K562 (cell line): ENCODE data around the gene PLCG2. TPM values are rescaled to one million over a fixed set of nuclear protein-coding genes. Genes with fewer than 3 reads are reported as not detected.

ENCODE experiments used
- ATAC-seq: fragments of 200-7000 bp; cut with Tn5 transposase; 3 replicates; pipeline ENCODE4 v1.9.1; 2020; ENCODE audit warnings: moderate library complexity
- BruUV-seq: library from RNA; stranded (reverse); fragments of 400-500 nt; replicated peaks from 2 replicates; lab custom pipeline; 2021; lab: Mats Ljungman, UMichigan
- CTCF ChIA-PET: fragments of 300-600 bp; formaldehyde crosslinking; extraction: SDS; loops from one replicate; lab custom pipeline; 2021; ENCODE audit warnings: low intra/inter-chr PET ratio; lab: Yijun Ruan, JAX
- POLR2A ChIA-PET: fragments of 300-600, 350-650 bp; sonication (Branson Sonifier 250); formaldehyde crosslinking; extraction: SDS; loops from one replicate; lab custom pipeline; 2021; ENCODE audit warnings: antibody characterized with exemption, inconsistent platforms; lab: Yijun Ruan, JAX
- DNase-seq, 4 experiments: peaks; one replicate each; pipeline versions ENCODE4 v3.0.0 to v3.0.0-alpha.2; 2011 to 2018; ENCODE audit warnings: low spot score in 3 of 4, mixed read lengths in 3 of 4; ENCODE audit errors: extremely low read depth in 1 of 4
- FAIRE-seq: peaks from 2 replicates; lab custom pipeline; 2011; peaks lifted over from hg19 to GRCh38; lab: Jason Lieb, UNC
- H2AFZ ChIP-seq: 2 replicates; pipeline ENCODE4 v1.6.0; 2011; ENCODE audit warnings: low read depth, low read length, control low read depth, inconsistent platforms
- H3K27ac ChIP-seq: fragments of 200-600 bp; 3 replicates; pipeline ENCODE4 v1.8.0; 2011; ENCODE audit warnings: low read depth, mild to moderate bottlenecking, control low read depth, inconsistent platforms, low read length, moderate library complexity, mixed read lengths; ENCODE audit errors: extremely low read depth
- H3K27me3 ChIP-seq, 2 experiments: fragments of 300-600 bp in 1 of 2; 2 replicates in 1 of 2; 3 replicates in 1 of 2; pipeline versions ENCODE4 v1.6.0 to v1.8.0; 2011; ENCODE audit warnings: inconsistent platforms in 2 of 2, low read length in 2 of 2, mild to moderate bottlenecking in 1 of 2, mixed read lengths in 1 of 2, moderate library complexity in 1 of 2; ENCODE audit not compliant: control insufficient read depth in 2 of 2, insufficient read depth in 2 of 2
- H3K36me3 ChIP-seq: fragments of 300-600 bp; 3 replicates; pipeline ENCODE4 v1.8.0; 2011; ENCODE audit warnings: mild to moderate bottlenecking, low read length, inconsistent platforms; ENCODE audit not compliant: control insufficient read depth, insufficient read depth
- H3K4me1 ChIP-seq, 2 experiments: fragments of 200-600 bp in 1 of 2; replicated peaks in 1 of 2; 2 replicates in 1 of 2; 3 replicates in 1 of 2; pipeline versions ENCODE4 v1.5.1 to v1.8.0; 2011; ENCODE audit warnings: inconsistent platforms in 2 of 2, low read length in 2 of 2, mild to moderate bottlenecking in 1 of 2, mixed read lengths in 1 of 2, moderate library complexity in 1 of 2; ENCODE audit not compliant: control insufficient read depth in 2 of 2, insufficient read depth in 2 of 2
- H3K4me2 ChIP-seq: 2 replicates; pipeline ENCODE4 v1.6.1; 2011; ENCODE audit warnings: low read length, control low read depth, inconsistent platforms, mixed read lengths; ENCODE audit not compliant: insufficient read depth
- H3K4me3 ChIP-seq: fragments of 200-600 bp; sonication (generic), shearing (Covaris generic); 2 replicates; pipeline ENCODE4 v1.5.1; 2016; ENCODE audit warnings: control low read depth, inconsistent platforms
- H3K79me2 ChIP-seq: fragments of 200-600 bp; 3 replicates; pipeline ENCODE4 v1.8.0; 2011; ENCODE audit warnings: low read length, inconsistent platforms; ENCODE audit not compliant: control insufficient read depth, insufficient read depth
- H3K9ac ChIP-seq, 2 experiments: 2 replicates each; pipeline versions ENCODE4 v1.6.0 to v1.6.1; 2011; ENCODE audit warnings: low read depth in 2 of 2, low read length in 2 of 2, control low read depth in 1 of 2, inconsistent platforms in 1 of 2, mild to moderate bottlenecking in 1 of 2, mixed read lengths in 1 of 2; ENCODE audit not compliant: insufficient read depth in 1 of 2
- H3K9me1 ChIP-seq: one replicate; pipeline ENCODE4 v1.6.0; 2011; ENCODE audit warnings: inconsistent platforms, mild to moderate bottlenecking, low read length, moderate library complexity; ENCODE audit not compliant: control insufficient read depth, insufficient read depth
- H3K9me3 ChIP-seq: replicated peaks from 2 replicates; pipeline ENCODE4 v1.5.1; 2011; ENCODE audit warnings: low read depth, low read length, inconsistent platforms; ENCODE audit not compliant: control insufficient read depth, insufficient read depth
- H4K20me1 ChIP-seq: replicated peaks from 2 replicates; pipeline ENCODE4 v1.6.1; 2011; ENCODE audit warnings: low read length, inconsistent platforms, mixed read lengths; ENCODE audit not compliant: control insufficient read depth, insufficient read depth
- ARHGAP35 ChIP-seq: fragments of 450-650 bp; IDR thresholded peaks from 2 replicates; pipeline ENCODE4 v1.6.1; 2018; ENCODE audit not compliant: partially characterized antibody
- TEAD1 ChIP-seq, 2 experiments: fragments of 450-650 bp in 1 of 2; sonication (generic) in 1 of 2; formaldehyde crosslinking; IDR thresholded peaks; 2 replicates each; pipeline versions ENCODE4 v1.4.0 to v1.8.0; 2020 to 2022; ENCODE audit warnings: mild to moderate bottlenecking in 2 of 2, missing genetic modification reagents in 1 of 2
- VEZF1 ChIP-seq: fragments of 200-800 bp; sonication (Bioruptor generic); IDR thresholded peaks from 2 replicates; pipeline ENCODE4 v1.6.1; 2017; ENCODE audit warnings: missing genetic modification characterization, missing compliant biosample characterization
- ZNF140 ChIP-seq: fragments of 250-450 bp; sonication (Bioruptor Pico); IDR thresholded peaks from 2 replicates; pipeline ENCODE4 v1.8.0; 2021; ENCODE audit warnings: moderate library complexity, mild to moderate bottlenecking, inconsistent platforms
- WGBS: fragments of 100-300 bp; shearing (Covaris generic); methylation state at CpG from one replicate; pipeline ENCODE4 v1.1.6; 2016; ENCODE audit warnings: low coverage, mixed read lengths; ENCODE audit not compliant: insufficient coverage; ENCODE audit errors: missing lambda C conversion rate; 5-methylcytosine and 5-hydroxymethylcytosine counted together
- in situ Hi-C: fragments of 300-500 bp; cut with MboI; formaldehyde crosslinking; loops from 4 replicates; pipeline ENCODE4 v1.15.0; 2018; ENCODE audit warnings: inconsistent platforms, mixed read lengths
- intact Hi-C: fragments of 100-400 bp; cut with micrococcal nuclease; formaldehyde crosslinking; loops from 2 replicates; pipeline ENCODE4 v1.14.2; 2022
- polyA plus RNA-seq, 8 experiments: library from polyadenylated mRNA; depleted of rRNA in 4 of 8; stranded (reverse) in 5 of 8; unstranded in 3 of 8; fragments of >200 nt; fragmentation: Nextera tagmentation in 2 of 8; fragmentation: Illumina TruSeq in 1 of 8; extraction: Ambion mirVana in 2 of 8; extraction: Trizol in 1 of 8; gene quantifications; 2 replicates each; pipeline versions ENCODE4 v1.2.1 to v1.2.3, GENCODE V29; 2011 to 2014; ENCODE audit warnings: inconsistent platforms in 1 of 8, missing spikeins in 1 of 8
- total RNA-seq, 7 experiments: library from RNA; depleted of rRNA in 6 of 7; stranded (reverse); fragments of >200 nt in 6 of 7; fragmentation: Illumina TruSeq in 2 of 7; extraction: Trizol in 2 of 7; gene quantifications; 2 replicates each; pipeline versions ENCODE4 v1.2.1 to v1.2.3, GENCODE V29; 2011 to 2021; ENCODE audit warnings: low replicate concordance in 1 of 7

Gene PLCG2
- total and polyA plus RNA-seq, 9 of the 15 experiments (the other 6 are each of a cell fraction or from before 2014, with no cell fraction given): 0.94 to 7.1 (median 3.1) TPM

GRCh38 chr16:82004601-82005000 is 225.5 kb downstream of the PLCG2 start (continued):
- no peak for TF ChIP-seq TEAD1 (CRISPR knock-in tag; IDR thresholded peaks at IDR 0.05)
- no peak for TF ChIP-seq ZNF140 (CRISPR knock-in tag)

GRCh38 chr16:82005027-82005830 is 226.1 kb downstream of the PLCG2 start:
- no peak for FAIRE-seq
- no TSS peak for BruUV-seq

More at GRCh38 chr16:82005027-82005830, 226.1 kb downstream of the PLCG2 start:
- ChIA-PET CTCF (no interaction called here), POLR2A (no interaction called here)
- Histone ChIP-seq H2AFZ (no peak overlapping the region), H3K79me2 (no peaks in the 10 kb centered on the region), H3K36me3 (no peaks in the 10 kb centered on the region), H3K4me3 (no peak overlapping the region), H3K4me1 (no peaks in the 10 kb centered on the region), H3K9me3 (0 out of 2 replicates have a peak, but pooled peaks cover 2% of the 10 kb centered on the region), H4K20me1 (no peaks in the 10 kb centered on the region), H3K9ac (no peak overlapping the region), H3K4me2 (no peak overlapping the region), H3K9me1 (no peaks in the 10 kb centered on the region), H3K27me3 (peaks cover 0 to 4% of the 10 kb centered on the region in 2 experiments; a peak in 3 of 5 replicates), H3K27ac (no peak overlapping the region)
- in situ Hi-C loops (no loop called here), intact Hi-C loops (no loop called here)
- no peak for ATAC-seq
- TF ChIP-seq ARHGAP35 (no peak), VEZF1 (peak; percentile 15; the same call in 1 of the 2 replicates)
- no peak for DNase-seq
- WGBS: 0% methylated on average over 6 of the region's 6 CpGs
